ENCODE measurements around the gene ATP9B. TPM values are rescaled to one million over a fixed set of nuclear protein-coding genes. Genes with fewer than 3 reads are reported as not detected.
A peak's percentile ranks its signal among the peaks of the same experiment; 100 is the strongest.

Gene ATP9B
- total RNA-seq, 1 donor from 2014 or later, result 12.6 TPM

- no peaks in the 10 kb centered on the region for H3K79me2 ChIP-seq (ENCODE audit: insufficient read depth, low read length)
- H3K27ac ChIP-seq (ENCODE audit: low read depth, low read length), result no peak overlapping the region
- H2AFZ ChIP-seq (ENCODE audit: low read depth, low read length), result no peak overlapping the region
- no peaks in the 10 kb centered on the region for H3K27me3 Mint-ChIP-seq (ENCODE audit: low read depth, unreplicated experiment)
- H3K4me1 Mint-ChIP-seq (ENCODE audit: low read depth, unreplicated experiment), result peaks cover 9% of the 10 kb centered on the region
- H3K4me2 ChIP-seq (ENCODE audit: low read length), result no peak overlapping the region
- no peak overlapping the region for H3K27ac Mint-ChIP-seq (ENCODE audit: unreplicated experiment)
- no peak overlapping the region for H3K4me3 ChIP-seq (ENCODE audit: insufficient read depth, low read depth, low read length)
- H3K36me3 Mint-ChIP-seq (ENCODE audit: low read depth, unreplicated experiment), result no peaks in the 10 kb centered on the region
- no peak overlapping the region for H3K4me3 Mint-ChIP-seq (ENCODE audit: unreplicated experiment)
- FAIRE-seq (no peak), DNase-seq (ENCODE audit: low read depth) (no peak)
- H3K36me3 ChIP-seq (ENCODE audit: insufficient read depth, low read length), result no peaks in the 10 kb centered on the region
- H3K4me1 ChIP-seq (ENCODE audit: insufficient read depth, low read length), result no peaks in the 10 kb centered on the region
- H3K9me3 ChIP-seq (ENCODE audit: insufficient read depth, low read depth, low read length), result no peaks in the 10 kb centered on the region
- H3K27me3 ChIP-seq (ENCODE audit: insufficient read depth, low read length), result no peaks in the 10 kb centered on the region
- peaks cover 2% of the 10 kb centered on the region for H4K20me1 ChIP-seq (ENCODE audit: insufficient read depth, low read length)
- TF ChIP-seq EZH2 (IDR thresholded peaks at IDR 0.05; ENCODE audit: insufficient read depth, low read length) (no peak), CTCF (IDR thresholded peaks at IDR 0.05; ENCODE audit: insufficient read depth, low read depth, low read length) (no peak)
- H3K9me3 Mint-ChIP-seq (ENCODE audit: unreplicated experiment), result no peaks in the 10 kb centered on the region
- H3K9ac ChIP-seq (ENCODE audit: low read length), result no peak overlapping the region
Measured at GRCh38 chr18:79197531-79197930, 128.3 kb downstream of the ATP9B start.

GRCh38 chr18:79199691-79200374, 130.6 kb downstream of the ATP9B start:
- H3K4me3 Mint-ChIP-seq (ENCODE audit: unreplicated experiment), result no peak overlapping the region
- H2AFZ ChIP-seq (ENCODE audit: low read depth, low read length), result no peak overlapping the region
- peaks cover 6% of the 10 kb centered on the region for H3K4me1 ChIP-seq (ENCODE audit: insufficient read depth, low read length)
- H3K27me3 Mint-ChIP-seq (ENCODE audit: low read depth, unreplicated experiment), result no peaks in the 10 kb centered on the region
- peaks cover 2% of the 10 kb centered on the region for H4K20me1 ChIP-seq (ENCODE audit: insufficient read depth, low read length)
- H3K9me3 Mint-ChIP-seq (ENCODE audit: unreplicated experiment), result no peaks in the 10 kb centered on the region
- H3K4me2 ChIP-seq (ENCODE audit: low read length), result no peak overlapping the region
- H3K27ac Mint-ChIP-seq (ENCODE audit: unreplicated experiment), result peak overlapping the region; percentile 83
- H3K4me1 Mint-ChIP-seq (ENCODE audit: low read depth, unreplicated experiment), result peaks cover 13% of the 10 kb centered on the region
- TF ChIP-seq EZH2 (IDR thresholded peaks at IDR 0.05; ENCODE audit: insufficient read depth, low read length) (no peak), CTCF (IDR thresholded peaks at IDR 0.05; ENCODE audit: insufficient read depth, low read depth, low read length) (peak; percentile 49)
- H3K79me2 ChIP-seq (ENCODE audit: insufficient read depth, low read length), result no peaks in the 10 kb centered on the region
- no peak overlapping the region for H3K4me3 ChIP-seq (ENCODE audit: insufficient read depth, low read depth, low read length)
- FAIRE-seq, result peak; percentile 58
- no peaks in the 10 kb centered on the region for H3K36me3 ChIP-seq (ENCODE audit: insufficient read depth, low read length)
- no peaks in the 10 kb centered on the region for H3K9me3 ChIP-seq (ENCODE audit: insufficient read depth, low read depth, low read length)
- H3K36me3 Mint-ChIP-seq (ENCODE audit: low read depth, unreplicated experiment), result no peaks in the 10 kb centered on the region
- H3K9ac ChIP-seq (ENCODE audit: low read length), result no peak overlapping the region
- H3K27me3 ChIP-seq (ENCODE audit: insufficient read depth, low read length), result no peaks in the 10 kb centered on the region
- no peak overlapping the region for H3K27ac ChIP-seq (ENCODE audit: low read depth, low read length)
- peak; percentile 56 for DNase-seq (ENCODE audit: low read depth)

GRCh38 chr18:79200546-79201268, 131.5 kb downstream of the ATP9B start:
- Histone ChIP-seq H3K79me2 (ENCODE audit: insufficient read depth, low read length) (no peaks in the 10 kb centered on the region), H3K4me1 (ENCODE audit: insufficient read depth, low read length) (peaks cover 6% of the 10 kb centered on the region), H3K4me3 (ENCODE audit: insufficient read depth, low read depth, low read length) (no peak overlapping the region), H3K9me3 (ENCODE audit: insufficient read depth, low read depth, low read length) (no peaks in the 10 kb centered on the region), H3K27me3 (ENCODE audit: insufficient read depth, low read length) (no peaks in the 10 kb centered on the region), H3K36me3 (ENCODE audit: insufficient read depth, low read length) (no peaks in the 10 kb centered on the region), H4K20me1 (ENCODE audit: insufficient read depth, low read length) (peaks cover 2% of the 10 kb centered on the region), H2AFZ (ENCODE audit: low read depth, low read length) (no peak overlapping the region), H3K27ac (ENCODE audit: low read depth, low read length) (no peak overlapping the region), H3K9ac (ENCODE audit: low read length) (no peak overlapping the region), H3K4me2 (ENCODE audit: low read length) (no peak overlapping the region)
- H3K36me3 Mint-ChIP-seq (ENCODE audit: low read depth, unreplicated experiment), result no peaks in the 10 kb centered on the region
- DNase-seq (ENCODE audit: low read depth), result peak; percentile 20
- no peaks in the 10 kb centered on the region for H3K9me3 Mint-ChIP-seq (ENCODE audit: unreplicated experiment)
- no peaks in the 10 kb centered on the region for H3K27me3 Mint-ChIP-seq (ENCODE audit: low read depth, unreplicated experiment)
- H3K4me1 Mint-ChIP-seq (ENCODE audit: low read depth, unreplicated experiment), result peaks cover 13% of the 10 kb centered on the region
- no peak overlapping the region for H3K27ac Mint-ChIP-seq (ENCODE audit: unreplicated experiment)
- FAIRE-seq, result peak; percentile 54
- no peak for TF ChIP-seq EZH2 (IDR thresholded peaks at IDR 0.05; ENCODE audit: insufficient read depth, low read length)
- no peak for TF ChIP-seq CTCF (IDR thresholded peaks at IDR 0.05; ENCODE audit: insufficient read depth, low read depth, low read length)
- H3K4me3 Mint-ChIP-seq (ENCODE audit: unreplicated experiment), result no peak overlapping the region

All from astrocyte (in vitro differentiated cells and primary cell).